Adrenal gland (tissue), 12 donors: Measurements from ENCODE around the gene LRP1B. TPM values are rescaled to one million over a fixed set of nuclear protein-coding genes. Genes with fewer than 3 reads are reported as not detected.

Experiments
- DNase-seq, 7 donors: peaks; one replicate each; pipeline ENCODE4 v3.0.0-alpha.2; 2019 to 2020
- H3K27ac ChIP-seq, 5 donors: fragments of 200-600 bp; sonication (generic) in 4 of 5; 1 replicate in 3 of 5; 2 replicates in 2 of 5; pipeline versions ENCODE4 v1.5.1 to v1.8.0; 2016 to 2020; ENCODE audit warnings: mild to moderate bottlenecking in 1 of 5
- H3K27me3 ChIP-seq: fragments of 200-600 bp; 2 replicates; pipeline ENCODE4 v1.8.0; 2021
- H3K36me3 ChIP-seq, 2 donors: fragments of 200-600 bp; replicated peaks in 1 of 2; 1 replicate in 1 of 2; 2 replicates in 1 of 2; pipeline versions ENCODE4 v1.5.1 to v1.8.0; 2018 to 2022
- H3K4me1 ChIP-seq, 2 donors: fragments of 200-600 bp; replicated peaks in 1 of 2; 1 replicate in 1 of 2; 2 replicates in 1 of 2; pipeline versions ENCODE4 v1.5.1 to v1.8.0; 2018 to 2021
- H3K4me3 ChIP-seq, 4 donors: fragments of 200-600 bp; sonication (generic) in 3 of 4; one replicate each; pipeline ENCODE4 v1.5.1; 2016 to 2018
- H3K9me3 ChIP-seq, 3 donors: fragments of 200-600 bp; sonication (generic) in 1 of 3; replicated peaks in 1 of 3; 1 replicate in 2 of 3; 2 replicates in 1 of 3; pipeline versions ENCODE4 v1.5.1 to v1.8.0; 2016 to 2021
- CTCF ChIP-seq, 6 experiments: fragments of 450-650 bp in 4 of 6; fragments of 200-600 bp in 2 of 6; sonication (generic) in 1 of 6; IDR thresholded peaks; 1 replicate in 5 of 6; 2 replicates in 1 of 6; pipeline versions ENCODE4 v1.5.1 to v1.8.0; 2016 to 2021; ENCODE audit warnings: antibody characterized with exemption in 6 of 6, mild to moderate bottlenecking in 2 of 6, moderate library complexity in 1 of 6
- POLR2A ChIP-seq, 2 donors: fragments of 450-650 bp; IDR thresholded peaks; one replicate each; pipeline ENCODE4 v1.6.1; 2017; ENCODE audit warnings: antibody characterized with exemption in 2 of 2, mild to moderate bottlenecking in 2 of 2, moderate library complexity in 1 of 2
- WGBS, 4 donors: extraction: QIAGEN DNeasy Blood & Tissue Kit in 2 of 4; methylation state at CpG; one replicate each; pipeline versions ENCODE4 v1.1.5 to v1.1.7; 2013 to 2017; 5-methylcytosine and 5-hydroxymethylcytosine counted together
- intact Hi-C, 2 donors: fragments of 100-400 bp; cut with DNase I; formaldehyde crosslinking; loops; one replicate each; pipeline versions ENCODE4 v1.14.1 to v1.15.0; 2022 to 2023
- polyA plus RNA-seq, 3 donors: library from polyadenylated mRNA; stranded (reverse); fragments of 200-250 nt in 2 of 3; fragments of 350-450 nt in 1 of 3; fragmentation: Illumina TruSeq in 1 of 3; extraction: RNeasy Lipid Tissue Mini Kit (QIAGEN cat#74804) in 1 of 3; gene quantifications; one replicate each; pipeline ENCODE4 v1.2.3, GENCODE V29; 2013 to 2014
- total RNA-seq, 9 donors: library from RNA; depleted of rRNA in 4 of 9; stranded (reverse); fragments of >200 nt in 4 of 9; fragments of 120-200 nt in 1 of 9; fragmentation: NEBNext Ultra II Directional in 1 of 9; extraction: Animal tissue kit (Norgen Biotek cat#: 25700) in 1 of 9; gene quantifications; one replicate each; pipeline versions ENCODE4 v1.1.0 to v1.2.4, GENCODE V29; 2013 to 2023
- donor health status: healthy with polysubstance abuse.
- donor health status: Bipolar disorder and iron deficiency.
- donor health status: DM: yes; HTN: yes; CAD: no.
- donor health status: DM: no; HTN: no; CAD: no.
- donor health status: DM: no; HTN: no; CAD: no.
- donor health status: DM: yes; HTN: yes; CAD: no.

LRP1B gene
- total and polyA plus RNA-seq, 12 donors: 0.84 to 5.4 (median 2.1) TPM

- 46 to 77% (median 63%) methylated on average over 2 of the region's 2 CpGs for WGBS, 4 donors
- no peak overlapping the region for H3K27ac ChIP-seq
- no peak for DNase-seq
- no peaks in the 10 kb centered on the region for H3K4me1 ChIP-seq
- no peaks in the 10 kb centered on the region for H3K9me3 ChIP-seq
- no peak overlapping the region for H3K4me3 ChIP-seq
- no peaks in the 10 kb centered on the region for H3K36me3 ChIP-seq
- intact Hi-C loops: no loop called here
- no peaks in the 10 kb centered on the region for H3K27me3 ChIP-seq
- TF ChIP-seq POLR2A (IDR thresholded peaks at IDR 0.05) (no peak), CTCF (IDR thresholded peaks at IDR 0.05) (no peak)
Observed at GRCh38 chr2:140257692-140258300, 1873.0 kb downstream of the LRP1B start.

GRCh38 chr2:140256080-140256479, 1874.7 kb downstream of the LRP1B start:
- no peak for DNase-seq
- intact Hi-C loops: no loop called here
- WGBS, 4 donors: 40 to 47% (median 42%) methylated on average over 3 of the region's 3 CpGs
- Histone ChIP-seq H3K4me3 (no peak overlapping the region), H3K9me3 (no peaks in the 10 kb centered on the region), H3K27me3 (no peaks in the 10 kb centered on the region), H3K4me1 (no peaks in the 10 kb centered on the region), H3K36me3 (no peaks in the 10 kb centered on the region), H3K27ac (no peak overlapping the region)
- TF ChIP-seq CTCF (IDR thresholded peaks at IDR 0.05) (no peak), POLR2A (IDR thresholded peaks at IDR 0.05) (no peak)

- DNase-seq: no peak
- Histone ChIP-seq H3K27me3 (no peaks in the 10 kb centered on the region), H3K9me3 (no peaks in the 10 kb centered on the region), H3K36me3 (no peaks in the 10 kb centered on the region), H3K4me3 (no peak overlapping the region), H3K27ac (no peak overlapping the region), H3K4me1 (no peaks in the 10 kb centered on the region)
- WGBS, 4 donors: 74 to 83% (median 78%) methylated on average over 4 of the region's 4 CpGs
- no peak for TF ChIP-seq POLR2A (IDR thresholded peaks at IDR 0.05)
- no peak for TF ChIP-seq CTCF (IDR thresholded peaks at IDR 0.05)
- intact Hi-C loops: no loop called here
Observed at GRCh38 chr2:140249821-140250220, 1881.0 kb downstream of the LRP1B start.

GRCh38 chr2:140248623-140249022, 1882.2 kb downstream of the LRP1B start:
- H3K9me3 ChIP-seq: no peaks in the 10 kb centered on the region
- H3K27me3 ChIP-seq: no peaks in the 10 kb centered on the region
- no peak for TF ChIP-seq POLR2A (IDR thresholded peaks at IDR 0.05)
- no peak for TF ChIP-seq CTCF (IDR thresholded peaks at IDR 0.05)
- 72 to 83% (median 77%) methylated on average over 2 of the region's 2 CpGs for WGBS, 4 donors
- intact Hi-C loops: no loop called here
- no peak for DNase-seq
- H3K27ac ChIP-seq: no peak overlapping the region
- H3K4me3 ChIP-seq: no peak overlapping the region
- H3K36me3 ChIP-seq: no peaks in the 10 kb centered on the region
- H3K4me1 ChIP-seq: no peaks in the 10 kb centered on the region
